Activated CD4-positive, alpha-beta T cell treated with anti-CD3 and anti-CD28 coated beads, Interleukin-2, amount 10 ng/mL, durations not matched to agents 24 days and 14 days (primary cell): ENCODE results near the gene SPDYE3. TPM values are rescaled to one million over a fixed set of nuclear protein-coding genes. Genes with fewer than 3 reads are reported as not detected.
"Not testable (repeated sequence)": the region's sequence is repeated elsewhere in the genome, so short reads cannot be mapped to it uniquely, and the experiment has no call there.

ENCODE experiments used
- DNase-seq: peaks from one replicate; pipeline ENCODE4 v3.0.0; 2022
- H3K27ac Mint-ChIP-seq: one replicate; pipeline ENCODE4 v1.8.0; 2022; ENCODE audit warnings: mild to moderate bottlenecking, mixed read lengths
- H3K27me3 Mint-ChIP-seq: one replicate; pipeline ENCODE4 v1.8.0; 2022; ENCODE audit warnings: mixed read lengths
- H3K36me3 Mint-ChIP-seq: one replicate; pipeline ENCODE4 v1.8.0; 2022; ENCODE audit warnings: low read depth, mild to moderate bottlenecking, mixed read lengths
- H3K4me1 Mint-ChIP-seq: one replicate; pipeline ENCODE4 v1.8.0; 2021; ENCODE audit warnings: mixed read lengths
- H3K4me3 Mint-ChIP-seq: one replicate; pipeline ENCODE4 v1.8.0; 2022; ENCODE audit warnings: mild to moderate bottlenecking, moderate library complexity, mixed read lengths
- H3K9me3 Mint-ChIP-seq: one replicate; pipeline ENCODE4 v1.8.0; 2021; ENCODE audit warnings: mixed read lengths
- intact Hi-C: fragments of 100-400 bp; cut with micrococcal nuclease; formaldehyde crosslinking; loops from one replicate; pipeline ENCODE4 v1.15.1; 2023
- total RNA-seq: library from RNA; stranded (reverse); gene quantifications from 2 replicates; pipeline ENCODE4 v1.2.3, GENCODE V29; 2022

SPDYE3 gene
- total RNA-seq, 1 donor from 2014 or later: not detected

- no peak for DNase-seq
- Mint-ChIP-seq H3K36me3 (peaks cover 69% of the 10 kb centered on the region), H3K4me1 (peaks cover 25% of the 10 kb centered on the region), H3K4me3 (no peak overlapping the region), H3K9me3 (peaks cover 4% of the 10 kb centered on the region), H3K27ac (peak overlapping the region; percentile 4), H3K27me3 (no peaks in the 10 kb centered on the region)
- intact Hi-C loops: loop anchor here (5.0 kb wide), 1 partner anchor 33 kb away; no protein-coding TSS in a partner anchor
These were observed 57.0 kb downstream of the SPDYE3 start for GRCh38 chr7:100364480-100364879.

DNA sequence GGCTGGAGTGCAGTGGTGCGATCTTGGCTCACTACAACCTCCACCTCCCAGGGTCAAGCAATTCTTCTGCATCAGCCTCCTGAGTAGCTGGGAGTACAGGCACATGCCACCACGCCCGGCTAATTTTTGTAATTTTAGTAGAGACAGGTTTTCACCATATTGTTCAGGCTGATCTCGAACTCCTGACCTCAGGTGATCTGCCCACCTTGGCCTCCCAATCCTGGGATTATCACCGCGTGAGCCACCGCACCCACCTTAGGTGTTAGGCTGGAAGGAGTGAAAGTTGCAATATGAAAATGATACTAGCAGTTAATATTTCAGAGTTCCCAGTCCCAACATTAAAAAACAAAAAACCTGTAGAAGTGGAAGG is 58.5 kb downstream of the SPDYE3 start:
- Mint-ChIP-seq H3K4me1 (peaks cover 25% of the 10 kb centered on the region), H3K36me3 (peaks cover 59% of the 10 kb centered on the region), H3K27ac (peak overlapping the region; percentile 85)
- H3K9me3 Mint-ChIP-seq, DNase-seq, H3K4me3 Mint-ChIP-seq, H3K27me3 Mint-ChIP-seq, intact Hi-C loops: not testable (repeated sequence)

DNA sequence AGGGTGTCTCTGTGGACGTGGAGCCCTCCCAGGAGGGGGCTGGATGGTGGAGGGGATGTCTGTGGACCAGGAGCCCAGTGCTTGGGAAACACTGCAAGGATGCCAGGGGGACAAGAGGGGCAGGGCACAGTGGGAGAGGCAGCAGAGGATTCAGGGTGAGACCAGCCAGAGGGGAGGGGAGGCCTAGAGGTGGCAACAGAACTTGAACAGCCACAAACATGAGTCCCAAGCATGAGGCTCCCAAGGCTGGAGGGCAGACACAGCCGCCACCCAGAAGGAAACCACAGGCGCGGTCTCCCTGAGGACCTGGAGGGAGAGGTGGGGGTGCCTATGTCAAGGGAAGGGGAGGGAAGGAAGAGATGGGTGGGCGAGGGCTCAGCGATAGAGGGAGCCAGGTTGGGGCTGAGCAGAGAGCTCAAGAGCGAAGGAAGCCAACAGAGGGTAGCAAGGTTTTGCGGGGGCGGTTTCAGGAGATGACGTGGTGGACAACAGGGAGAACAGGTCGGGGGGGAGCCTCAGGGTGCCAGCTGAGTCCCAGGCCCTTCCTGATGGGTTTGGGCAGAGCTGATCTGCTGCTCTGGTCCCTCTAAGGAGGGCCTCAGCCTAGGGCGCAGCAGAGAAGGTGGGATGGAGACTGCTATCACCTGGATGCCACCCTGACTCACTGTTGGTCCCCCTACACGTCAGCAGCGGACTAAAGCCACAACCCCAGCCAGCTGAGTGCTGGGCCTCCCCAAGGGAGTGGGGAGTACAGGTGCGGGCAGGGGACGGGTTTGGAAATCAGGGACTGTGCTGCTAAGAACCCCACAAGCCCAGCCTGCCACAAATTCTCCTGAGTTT is 59.1 kb downstream of the SPDYE3 start:
- H3K27me3 Mint-ChIP-seq: no peaks in the 10 kb centered on the region
- no peak for DNase-seq
- H3K27ac Mint-ChIP-seq: peak overlapping the region; percentile 85
- H3K4me3 Mint-ChIP-seq: no peak overlapping the region
- H3K4me1 Mint-ChIP-seq: peaks cover 29% of the 10 kb centered on the region
- intact Hi-C loops: no loop called here
- peaks cover 54% of the 10 kb centered on the region for H3K36me3 Mint-ChIP-seq
- H3K9me3 Mint-ChIP-seq: peaks cover 4% of the 10 kb centered on the region

DNA sequence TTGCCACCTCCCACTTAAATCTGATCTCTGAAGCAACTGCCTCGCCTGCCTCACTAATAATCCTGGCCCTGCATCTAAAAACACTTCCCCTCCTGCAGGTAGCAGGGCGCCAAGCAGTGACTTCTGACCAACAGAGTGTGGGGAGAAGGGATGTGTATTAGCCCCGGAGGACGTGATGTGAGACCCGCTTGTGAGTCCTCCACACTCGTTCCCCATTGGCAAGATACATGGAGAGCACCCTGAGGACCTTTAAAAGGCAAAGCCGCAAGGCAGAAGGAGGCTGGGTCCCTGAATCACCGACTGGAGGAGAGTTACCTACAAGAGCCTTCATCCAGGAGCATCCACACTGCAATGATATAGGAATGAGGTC is 59.7 kb downstream of the SPDYE3 start:
- intact Hi-C loops: no loop called here
- H3K4me1 Mint-ChIP-seq: peaks cover 34% of the 10 kb centered on the region
- peak overlapping the region; percentile 73 for H3K27ac Mint-ChIP-seq
- DNase-seq: no peak
- peaks cover 4% of the 10 kb centered on the region for H3K9me3 Mint-ChIP-seq
- no peaks in the 10 kb centered on the region for H3K27me3 Mint-ChIP-seq
- H3K36me3 Mint-ChIP-seq: peaks cover 49% of the 10 kb centered on the region
- no peak overlapping the region for H3K4me3 Mint-ChIP-seq

DNA sequence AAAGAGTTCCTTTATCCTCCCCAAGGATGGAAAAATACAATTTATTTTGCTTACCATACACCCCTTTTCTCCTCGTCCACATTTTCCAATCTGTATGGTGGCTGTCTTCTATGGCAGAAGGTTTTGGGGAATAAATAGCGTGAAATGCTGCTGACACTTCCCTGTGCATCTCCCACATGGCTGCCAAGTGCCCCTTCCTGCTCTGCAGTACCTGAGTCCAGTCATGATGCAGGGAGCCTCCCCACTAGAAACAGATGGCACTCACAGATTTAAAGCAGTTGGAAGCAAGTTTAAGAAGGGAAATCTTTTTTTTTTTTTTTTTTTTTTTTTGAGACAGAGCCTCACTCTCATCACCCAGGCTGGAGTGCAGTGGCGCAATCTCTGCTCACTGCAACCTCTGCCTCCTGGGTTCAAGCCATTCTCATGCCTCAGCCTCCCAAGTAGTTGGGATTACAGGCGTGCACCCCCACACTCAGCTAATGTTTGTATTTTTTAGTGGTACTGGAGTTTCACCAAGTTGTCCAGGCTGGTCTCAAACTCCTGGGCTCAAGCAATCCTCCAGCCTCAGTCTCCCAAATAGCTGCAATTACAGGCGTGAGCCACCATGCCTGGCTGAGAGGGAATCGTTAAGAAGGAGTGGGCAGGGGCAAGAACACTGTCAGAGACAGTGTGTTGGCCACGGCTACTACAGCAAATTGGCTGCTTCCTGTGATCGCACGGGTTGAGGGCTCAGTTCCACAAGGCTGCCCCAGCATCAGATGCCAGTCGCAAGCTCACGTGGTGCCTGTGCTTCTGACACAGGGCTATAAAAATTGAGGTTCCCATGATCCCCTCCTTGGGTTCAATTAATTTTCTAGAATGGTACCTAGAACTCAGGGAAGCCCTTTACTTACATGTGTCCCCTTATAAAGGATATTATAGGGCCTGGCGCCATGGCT is 60.4 kb downstream of the SPDYE3 start:
- Mint-ChIP-seq H3K4me3 (no peak overlapping the region), H3K4me1 (peaks cover 36% of the 10 kb centered on the region), H3K9me3 (peaks cover 4% of the 10 kb centered on the region), H3K27ac (no peak overlapping the region), H3K27me3 (no peaks in the 10 kb centered on the region), H3K36me3 (peaks cover 41% of the 10 kb centered on the region)
- intact Hi-C loops: no loop called here
- DNase-seq: no peak

DNA sequence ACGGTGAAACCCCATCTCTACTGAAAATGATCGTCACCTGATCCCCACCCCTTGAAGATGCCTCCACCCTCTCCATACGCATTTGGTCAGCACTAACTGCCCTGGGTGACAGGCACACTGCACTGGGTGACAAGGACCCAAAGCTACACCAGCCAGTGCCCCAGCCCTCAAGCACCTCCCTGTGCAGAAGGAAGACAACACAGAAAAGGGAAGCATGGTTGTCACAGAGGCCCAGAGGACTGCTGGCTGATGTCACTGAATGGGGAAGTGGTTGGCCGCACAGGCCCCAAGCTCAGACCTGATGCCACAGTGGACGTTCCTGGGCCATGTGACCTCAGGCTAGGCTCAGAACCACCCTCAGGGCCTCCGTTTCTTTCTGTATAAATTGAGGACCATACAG is 61.6 kb downstream of the SPDYE3 start:
- H3K36me3 Mint-ChIP-seq: peaks cover 30% of the 10 kb centered on the region
- intact Hi-C loops: no loop called here
- peaks cover 36% of the 10 kb centered on the region for H3K4me1 Mint-ChIP-seq
- no peak overlapping the region for H3K27ac Mint-ChIP-seq
- no peak for DNase-seq
- no peak overlapping the region for H3K4me3 Mint-ChIP-seq
- H3K9me3 Mint-ChIP-seq: no peaks in the 10 kb centered on the region
- no peaks in the 10 kb centered on the region for H3K27me3 Mint-ChIP-seq

DNA sequence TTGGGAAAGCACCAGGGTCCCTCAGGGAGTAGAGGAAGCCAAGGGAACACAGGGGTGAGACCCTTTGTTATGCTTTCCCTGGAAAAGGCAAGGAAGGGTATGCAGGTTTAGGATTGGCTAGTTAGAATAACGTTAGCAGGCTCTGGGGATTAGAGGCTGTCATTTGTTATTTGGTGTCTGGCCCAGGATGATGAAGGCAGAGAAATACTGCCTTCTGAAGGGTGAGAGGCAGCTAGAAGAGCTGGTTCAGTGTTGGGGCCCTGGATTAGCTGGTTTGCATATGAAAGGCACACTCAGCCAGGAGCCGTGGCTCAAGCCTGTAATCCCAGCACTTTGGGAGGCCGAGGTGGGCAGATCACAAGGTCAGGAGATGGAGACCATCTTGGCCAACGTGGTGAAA is 62.8 kb downstream of the SPDYE3 start:
- H3K4me1 Mint-ChIP-seq: peaks cover 36% of the 10 kb centered on the region
- H3K27ac Mint-ChIP-seq: no peak overlapping the region
- DNase-seq: no peak
- intact Hi-C loops: no loop called here
- no peaks in the 10 kb centered on the region for H3K9me3 Mint-ChIP-seq
- H3K36me3 Mint-ChIP-seq: peaks cover 20% of the 10 kb centered on the region
- H3K4me3 Mint-ChIP-seq: no peak overlapping the region
- no peaks in the 10 kb centered on the region for H3K27me3 Mint-ChIP-seq

DNA sequence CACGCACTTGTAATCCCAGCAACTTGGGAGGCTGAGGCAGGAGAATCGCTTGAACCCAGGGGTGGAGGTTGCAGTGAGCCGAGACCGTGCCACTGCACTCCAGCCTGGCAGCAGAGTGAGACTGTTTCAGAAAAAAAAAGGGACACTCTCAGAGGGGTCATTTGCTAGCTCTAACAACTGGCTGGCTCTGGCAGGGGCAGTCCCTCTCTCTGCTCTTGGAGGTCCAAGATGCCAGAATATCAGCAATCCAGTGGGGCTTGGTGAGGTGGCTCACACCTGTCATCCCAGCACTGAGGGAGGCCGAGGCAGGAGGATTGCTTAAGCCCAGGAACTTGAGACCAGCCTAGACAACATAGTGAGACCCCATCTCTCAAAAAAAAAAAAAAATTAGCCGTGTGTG is 63.2 kb downstream of the SPDYE3 start:
- Mint-ChIP-seq H3K27me3 (no peaks in the 10 kb centered on the region), H3K4me1 (peaks cover 32% of the 10 kb centered on the region), H3K27ac (peak overlapping the region; percentile 56), H3K36me3 (peaks cover 17% of the 10 kb centered on the region), H3K4me3 (no peak overlapping the region), H3K9me3 (no peaks in the 10 kb centered on the region)
- DNase-seq: no peak
- intact Hi-C loops: no loop called here

GRCh38 chr7:100371561-100372171 is 64.2 kb downstream of the SPDYE3 start:
- intact Hi-C loops: loop anchor here (2.0 kb wide), 1 partner anchor 35 kb away; no protein-coding TSS in a partner anchor
- H3K36me3 Mint-ChIP-seq: peaks cover 10% of the 10 kb centered on the region

More at GRCh38 chr7:100371561-100372171, 64.2 kb downstream of the SPDYE3 start:
- peak overlapping the region; percentile 63 for H3K27ac Mint-ChIP-seq
- no peak overlapping the region for H3K4me3 Mint-ChIP-seq
- H3K4me1 Mint-ChIP-seq: peaks cover 24% of the 10 kb centered on the region
- DNase-seq: no peak
- no peaks in the 10 kb centered on the region for H3K9me3 Mint-ChIP-seq
- no peaks in the 10 kb centered on the region for H3K27me3 Mint-ChIP-seq

Other genes with a start within 250 kb of the SPDYE3 start
- gene ZNF3, start 226.0 kb upstream of the SPDYE3 start, total RNA-seq: 21.5 and 23.3 TPM in 2 replicates
- 109 and 114 TPM in 2 replicates for gene COPS6, start 218.7 kb upstream of the SPDYE3 start, total RNA-seq
- gene MCM7, start 206.3 kb upstream of the SPDYE3 start, total RNA-seq: 464 and 469 TPM in 2 replicates
- gene AP4M1, start 206.1 kb upstream of the SPDYE3 start, total RNA-seq: 13.5 and 16.4 TPM in 2 replicates
- gene TAF6, start 188.3 kb upstream of the SPDYE3 start, total RNA-seq: 68.4 and 71.5 TPM in 2 replicates
- gene CNPY4, start 188.1 kb upstream of the SPDYE3 start, total RNA-seq: 16.2 and 17.0 TPM in 2 replicates
- gene MBLAC1, start 180.7 kb upstream of the SPDYE3 start, total RNA-seq: 3.0 and 3.5 TPM in 2 replicates
- gene LAMTOR4, start 158.8 kb upstream of the SPDYE3 start, total RNA-seq: 123 and 126 TPM in 2 replicates
- 31.7 and 39.2 TPM in 2 replicates for gene TRAPPC14, start 149.0 kb upstream of the SPDYE3 start, total RNA-seq
- 2.1 TPM in 2 replicates for gene GAL3ST4, start 139.1 kb upstream of the SPDYE3 start, total RNA-seq
- gene GPC2, start 130.3 kb upstream of the SPDYE3 start, total RNA-seq: 6.3 and 7.9 TPM in 2 replicates
- gene STAG3, start 129.8 kb upstream of the SPDYE3 start, total RNA-seq: 23.7 TPM in 2 replicates
- gene PVRIG, start 87.8 kb upstream of the SPDYE3 start, total RNA-seq: 20.9 and 21.6 TPM in 2 replicates
- 74.6 and 78.3 TPM in 2 replicates for gene PILRB, start 50.4 kb downstream of the SPDYE3 start, total RNA-seq
- gene PILRA, start 65.8 kb downstream of the SPDYE3 start, total RNA-seq: 9.8 and 11.6 TPM in 2 replicates
- gene ZCWPW1, start 121.0 kb downstream of the SPDYE3 start, total RNA-seq: 1.7 and 2.6 TPM in 2 replicates
- 55.8 and 57.2 TPM in 2 replicates for gene MEPCE, start 122.1 kb downstream of the SPDYE3 start, total RNA-seq
- gene PPP1R35, start 128.8 kb downstream of the SPDYE3 start, total RNA-seq: 52.8 and 59.9 TPM in 2 replicates
- gene SPACDR, start 156.6 kb downstream of the SPDYE3 start, total RNA-seq: 2.7 and 2.9 TPM in 2 replicates
- gene TSC22D4, start 171.5 kb downstream of the SPDYE3 start, total RNA-seq: 113 and 121 TPM in 2 replicates
- 0.17 and 0.49 TPM in 2 replicates for gene NYAP1, start 176.2 kb downstream of the SPDYE3 start, total RNA-seq
- 112 and 114 TPM in 2 replicates for gene AGFG2, start 231.5 kb downstream of the SPDYE3 start, total RNA-seq